Germinal center (tissue), 1 donor: ENCODE data around the gene AGAP6.
"Not testable (repeated sequence)": the region's sequence is repeated elsewhere in the genome, so short reads cannot be mapped to it uniquely, and the experiment has no call there.

ENCODE experiments used
- DNase-seq: peaks from one replicate; pipeline ENCODE4 v3.0.0; 2012; ENCODE audit warnings: mixed read lengths, low spot score

AGAP6 gene

GRCh38 chr10:50024716-50025383 is 36.6 kb downstream of the AGAP6 start:
- not testable (repeated sequence) for DNase-seq

GRCh38 chr10:50025627-50026026 is 37.4 kb downstream of the AGAP6 start:
- DNase-seq = no peak

- no peak for DNase-seq
Measured at GRCh38 chr10:50027195-50027594, 39.0 kb downstream of the AGAP6 start.

- DNase-seq = no peak
Measured at GRCh38 chr10:50033481-50033880, 45.3 kb downstream of the AGAP6 start.

- DNase-seq = not testable (repeated sequence)
Measured at GRCh38 chr10:50035337-50035736, 47.1 kb downstream of the AGAP6 start.

GRCh38 chr10:50044941-50045664 is 56.9 kb downstream of the AGAP6 start:
- no peak for DNase-seq

- DNase-seq = not testable (repeated sequence)
Measured at GRCh38 chr10:50046457-50046856, 58.3 kb downstream of the AGAP6 start.

GRCh38 chr10:50047594-50047993 is 59.4 kb downstream of the AGAP6 start:
- not testable (repeated sequence) for DNase-seq

- not testable (repeated sequence) for DNase-seq
Measured at GRCh38 chr10:50051995-50052660, 63.9 kb downstream of the AGAP6 start.

- DNase-seq = not testable (repeated sequence)
Measured at GRCh38 chr10:50052778-50053376, 64.7 kb downstream of the AGAP6 start.

- DNase-seq = not testable (repeated sequence)
Measured at GRCh38 chr10:50055494-50056292, 67.5 kb downstream of the AGAP6 start.

- not testable (repeated sequence) for DNase-seq
Measured at GRCh38 chr10:50056654-50057053, 68.4 kb downstream of the AGAP6 start.

GRCh38 chr10:50058727-50059126 is 70.5 kb downstream of the AGAP6 start:
- DNase-seq = not testable (repeated sequence)

- DNase-seq = not testable (repeated sequence)
Measured at GRCh38 chr10:50059946-50060345, 71.7 kb downstream of the AGAP6 start.
